Central memory CD8-positive, alpha-beta T cell (primary cell): ENCODE data around the gene YWHAH.

Experiments used
- ATAC-seq: fragments of 150-1000 bp; cut with Tn5 transposase; replicated peaks from 2 replicates; pipeline ENCODE4 v1.10.0; 2022; ENCODE audit warnings: mild to moderate bottlenecking, moderate FRiP score, moderate number of reproducible peaks; ENCODE audit not compliant: poor library complexity, severe bottlenecking; ENCODE audit errors: extremely low read depth
- DNase-seq, 2 donors: peaks; one replicate each; pipeline ENCODE4 v3.0.0; 2021; ENCODE audit warnings: low spot score in 2 of 2
- H3K27ac Mint-ChIP-seq: one replicate; pipeline ENCODE4 v1.8.0; 2022; ENCODE audit warnings: low read depth, mild to moderate bottlenecking, moderate library complexity, mixed read lengths
- H3K27me3 Mint-ChIP-seq: one replicate; pipeline ENCODE4 v1.8.0; 2022; ENCODE audit warnings: mixed read lengths
- H3K36me3 Mint-ChIP-seq: one replicate; pipeline ENCODE4 v1.8.0; 2022; ENCODE audit warnings: mild to moderate bottlenecking, moderate library complexity, mixed read lengths; ENCODE audit not compliant: insufficient read depth
- H3K4me1 Mint-ChIP-seq: one replicate; pipeline ENCODE4 v1.8.0; 2022; ENCODE audit warnings: mixed read lengths
- H3K4me3 Mint-ChIP-seq: one replicate; pipeline ENCODE4 v1.8.0; 2022; ENCODE audit warnings: mild to moderate bottlenecking, moderate library complexity, mixed read lengths
- H3K9me3 Mint-ChIP-seq: one replicate; pipeline ENCODE4 v1.8.0; 2022; ENCODE audit warnings: mixed read lengths

YWHAH gene

GRCh38 chr22:31958625-31959239 is 14.4 kb downstream of the YWHAH start:
- peak overlapping the region; percentile 82 for H3K27ac Mint-ChIP-seq

GRCh38 chr22:31960767-31961166 is 16.4 kb downstream of the YWHAH start:
- H3K4me3 Mint-ChIP-seq, result no peak overlapping the region
- ATAC-seq (no peak), DNase-seq (no peak)
- H3K27ac Mint-ChIP-seq, result no peak overlapping the region
- peaks cover 22% of the 10 kb centered on the region for H3K4me1 Mint-ChIP-seq
- H3K36me3 Mint-ChIP-seq, result peaks cover 13% of the 10 kb centered on the region
- no peaks in the 10 kb centered on the region for H3K27me3 Mint-ChIP-seq
- H3K9me3 Mint-ChIP-seq, result no peaks in the 10 kb centered on the region

More at GRCh38 chr22:31958625-31959239, 14.4 kb downstream of the YWHAH start:
- ATAC-seq (no peak), DNase-seq (no peak)
- Mint-ChIP-seq H3K27me3 (no peaks in the 10 kb centered on the region), H3K9me3 (no peaks in the 10 kb centered on the region), H3K4me3 (peak overlapping the region; percentile 52), H3K4me1 (peaks cover 40% of the 10 kb centered on the region), H3K36me3 (peaks cover 14% of the 10 kb centered on the region)

GRCh38 chr22:31962387-31963125 is 18.2 kb downstream of the YWHAH start:
- Mint-ChIP-seq H3K27me3 (no peaks in the 10 kb centered on the region), H3K36me3 (peaks cover 5% of the 10 kb centered on the region), H3K4me1 (peaks cover 10% of the 10 kb centered on the region), H3K27ac (no peak overlapping the region), H3K4me3 (no peak overlapping the region), H3K9me3 (no peaks in the 10 kb centered on the region)
- ATAC-seq, result no peak
- DNase-seq, result no peak

GRCh38 chr22:31968022-31968421 is 23.7 kb downstream of the YWHAH start:
- Mint-ChIP-seq H3K27ac (no peak overlapping the region), H3K36me3 (peaks cover 2% of the 10 kb centered on the region), H3K9me3 (no peaks in the 10 kb centered on the region), H3K4me1 (peaks cover 15% of the 10 kb centered on the region), H3K4me3 (no peak overlapping the region), H3K27me3 (no peaks in the 10 kb centered on the region)
- ATAC-seq (no peak), DNase-seq (no peak)

- Mint-ChIP-seq H3K9me3 (no peaks in the 10 kb centered on the region), H3K4me3 (peak overlapping the region; percentile 82), H3K4me1 (peaks cover 15% of the 10 kb centered on the region), H3K27ac (peak overlapping the region; percentile 19), H3K27me3 (no peaks in the 10 kb centered on the region), H3K36me3 (peaks cover 2% of the 10 kb centered on the region)
- DNase-seq (peak; percentile 28 to 31), ATAC-seq (peak; percentile 72)
These were observed 25.6 kb downstream of the YWHAH start for GRCh38 chr22:31969789-31970489.

GRCh38 chr22:31970490-31971444 is 26.4 kb downstream of the YWHAH start:
- no peaks in the 10 kb centered on the region for H3K9me3 Mint-ChIP-seq
- DNase-seq (peak; percentile 87 to 96), ATAC-seq (peak; percentile 87)
- peak overlapping the region; percentile 82 for H3K4me3 Mint-ChIP-seq
- H3K27ac Mint-ChIP-seq, result peak overlapping the region; percentile 19
- H3K27me3 Mint-ChIP-seq, result no peaks in the 10 kb centered on the region
- peaks cover 4% of the 10 kb centered on the region for H3K36me3 Mint-ChIP-seq
- H3K4me1 Mint-ChIP-seq, result peaks cover 15% of the 10 kb centered on the region

- H3K27me3 Mint-ChIP-seq, result no peaks in the 10 kb centered on the region
- ATAC-seq (no peak), DNase-seq (no peak)
- H3K9me3 Mint-ChIP-seq, result no peaks in the 10 kb centered on the region
- H3K4me1 Mint-ChIP-seq, result peaks cover 19% of the 10 kb centered on the region
- no peak overlapping the region for H3K4me3 Mint-ChIP-seq
- H3K27ac Mint-ChIP-seq, result no peak overlapping the region
- H3K36me3 Mint-ChIP-seq, result peaks cover 4% of the 10 kb centered on the region
These were observed 27.8 kb downstream of the YWHAH start for GRCh38 chr22:31972180-31972579.

GRCh38 chr22:31973739-31974138 is 29.4 kb downstream of the YWHAH start:
- ATAC-seq (no peak), DNase-seq (no peak)
- H3K9me3 Mint-ChIP-seq, result no peaks in the 10 kb centered on the region
- H3K27ac Mint-ChIP-seq, result no peak overlapping the region
- peaks cover 23% of the 10 kb centered on the region for H3K4me1 Mint-ChIP-seq
- H3K27me3 Mint-ChIP-seq, result no peaks in the 10 kb centered on the region
- no peak overlapping the region for H3K4me3 Mint-ChIP-seq
- H3K36me3 Mint-ChIP-seq, result peaks cover 4% of the 10 kb centered on the region

GRCh38 chr22:31977141-31977841 is 33.0 kb downstream of the YWHAH start:
- Mint-ChIP-seq H3K27ac (no peak overlapping the region), H3K4me1 (peaks cover 8% of the 10 kb centered on the region), H3K27me3 (no peaks in the 10 kb centered on the region), H3K9me3 (no peaks in the 10 kb centered on the region), H3K36me3 (peaks cover 3% of the 10 kb centered on the region), H3K4me3 (no peak overlapping the region)
- DNase-seq, result peak; percentile 48 to 62
- ATAC-seq, result peak; percentile 85

- H3K27me3 Mint-ChIP-seq, result no peaks in the 10 kb centered on the region
- no peaks in the 10 kb centered on the region for H3K9me3 Mint-ChIP-seq
- DNase-seq (no peak), ATAC-seq (no peak)
- H3K4me3 Mint-ChIP-seq, result no peak overlapping the region
- H3K36me3 Mint-ChIP-seq, result peaks cover 3% of the 10 kb centered on the region
- H3K4me1 Mint-ChIP-seq, result peaks cover 8% of the 10 kb centered on the region
- H3K27ac Mint-ChIP-seq, result no peak overlapping the region
These were observed 33.6 kb downstream of the YWHAH start for GRCh38 chr22:31977939-31978338.

- no peaks in the 10 kb centered on the region for H3K36me3 Mint-ChIP-seq
- no peak for DNase-seq
- H3K4me3 Mint-ChIP-seq, result no peak overlapping the region
- peaks cover 8% of the 10 kb centered on the region for H3K4me1 Mint-ChIP-seq
- H3K27me3 Mint-ChIP-seq, result no peaks in the 10 kb centered on the region
- H3K9me3 Mint-ChIP-seq, result no peaks in the 10 kb centered on the region
- H3K27ac Mint-ChIP-seq, result no peak overlapping the region
- no peak for ATAC-seq
These were observed 36.3 kb downstream of the YWHAH start for GRCh38 chr22:31980628-31981027.
